Dermis microvascular lymphatic vessel endothelial cell (primary cell): ENCODE data around the gene IFT80. TPM values are rescaled to one million over a fixed set of nuclear protein-coding genes. Genes with fewer than 3 reads are reported as not detected.

Source experiments
- DNase-seq, 2 donors: peaks; one replicate each; pipeline versions ENCODE4 v3.0.0 to v3.0.0-alpha.2; 2010; ENCODE audit warnings: low read depth in 2 of 2
- total RNA-seq: library from RNA; depleted of rRNA; stranded (reverse); fragments of >200 nt; gene quantifications from 2 replicates; pipeline ENCODE4 v1.2.1, GENCODE V29; 2014

The IFT80 gene
- total RNA-seq, 1 donor from 2014 or later = 17.6 TPM

DNA sequence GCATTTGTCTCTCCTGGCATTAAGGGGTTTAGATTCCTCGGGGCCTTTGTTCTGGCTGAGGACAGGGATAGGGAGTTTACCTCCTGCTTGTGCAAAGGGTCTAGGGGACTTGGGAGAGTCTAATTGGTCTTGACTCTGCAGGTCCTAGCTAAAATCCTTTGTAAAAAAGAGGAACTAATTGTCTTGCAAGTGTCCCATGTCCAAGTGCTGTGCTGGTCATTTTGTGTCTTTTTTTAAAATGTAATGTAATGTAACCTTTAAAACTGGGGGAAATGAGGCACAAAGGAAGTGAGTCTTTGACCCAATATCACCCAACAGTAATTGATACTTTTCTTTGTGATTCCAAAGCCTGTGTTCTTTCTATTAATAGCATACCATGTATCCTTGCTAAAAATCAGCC is 188.7 kb downstream of the IFT80 start:
- no peak for DNase-seq

Other genes starting within 250 kb of the IFT80 start
- not detected in 2 replicates for gene C3orf80, start 173.8 kb downstream of the IFT80 start, total RNA-seq
- 31.9 and 49.7 TPM in 2 replicates for gene SMC4, start 425 bp upstream of the IFT80 start, total RNA-seq
- 12.5 and 19.4 TPM in 2 replicates for gene TRIM59, start 50.6 kb upstream of the IFT80 start, total RNA-seq
- gene KPNA4, start 166.3 kb upstream of the IFT80 start, total RNA-seq = 22.3 and 25.4 TPM in 2 replicates